ENCODE results near the gene RBM20. TPM values are rescaled to one million over a fixed set of nuclear protein-coding genes. Genes with fewer than 3 reads are reported as not detected.
"Not testable (repeated sequence)": the region's sequence is repeated elsewhere in the genome, so short reads cannot be mapped to it uniquely, and the experiment has no call there.

The RBM20 gene
- total and polyA plus RNA-seq, 2 of the 13 experiments (the other 11 are each of a cell fraction or from before 2014, with no cell fraction given) = 0.02 to 0.22 TPM

- TF ChIP-seq ZSCAN30 (CRISPR knock-in tag; IDR thresholded peaks at IDR 0.05) (no peak), ZNF281 (CRISPR knock-in tag; IDR thresholded peaks at IDR 0.05; ENCODE audit: borderline replicate concordance) (no peak)
- TF ChIP-seq, protein P1, sequence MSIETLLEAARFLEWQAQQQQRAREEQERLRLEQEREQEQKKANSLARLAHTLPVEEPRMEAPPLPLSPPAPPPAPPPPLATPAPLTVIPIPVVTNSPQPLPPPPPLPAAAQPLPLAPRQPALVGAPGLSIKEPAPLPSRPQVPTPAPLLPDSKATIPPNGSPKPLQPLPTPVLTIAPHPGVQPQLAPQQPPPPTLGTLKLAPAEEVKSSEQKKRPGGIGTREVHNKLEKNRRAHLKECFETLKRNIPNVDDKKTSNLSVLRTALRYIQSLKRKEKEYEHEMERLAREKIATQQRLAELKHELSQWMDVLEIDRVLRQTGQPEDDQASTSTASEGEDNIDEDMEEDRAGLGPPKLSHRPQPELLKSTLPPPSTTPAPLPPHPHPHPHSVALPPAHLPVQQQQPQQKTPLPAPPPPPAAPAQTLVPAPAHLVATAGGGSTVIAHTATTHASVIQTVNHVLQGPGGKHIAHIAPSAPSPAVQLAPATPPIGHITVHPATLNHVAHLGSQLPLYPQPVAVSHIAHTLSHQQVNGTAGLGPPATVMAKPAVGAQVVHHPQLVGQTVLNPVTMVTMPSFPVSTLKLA (IDR thresholded peaks at IDR 0.05) = no peak
Observed at GRCh38 chr10:110609605-110610004, 34.5 kb upstream of the RBM20 start (continued).

DNA sequence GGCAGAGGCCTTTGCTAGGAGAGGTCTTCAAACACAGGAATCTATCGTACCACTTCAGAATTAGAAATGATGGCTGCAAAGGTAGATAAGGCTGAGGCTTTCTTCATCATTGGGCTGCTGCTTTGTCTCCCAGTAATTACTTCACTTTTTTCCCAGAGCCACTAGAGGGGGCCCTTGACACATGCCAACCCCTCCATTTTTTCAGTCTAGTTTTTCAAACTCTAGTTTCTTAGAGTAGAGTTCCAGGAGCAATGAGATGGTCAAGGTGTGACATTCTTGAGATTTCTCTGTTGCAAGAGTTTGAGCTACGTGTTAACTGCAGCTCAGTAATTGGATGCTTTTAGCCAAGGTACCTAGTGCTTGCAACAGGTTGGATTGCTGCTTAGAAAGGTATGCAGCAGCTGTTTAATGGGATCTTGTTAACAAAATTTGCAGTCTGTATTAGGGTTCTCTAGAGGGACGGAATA is 33.8 kb upstream of the RBM20 start:
- ATAC-seq (peak; percentile 79), FAIRE-seq (peak; percentile 67), DNase-seq (ENCODE audit: low spot score) (peak; percentile 44)
- no peak overlapping the region for H2AFZ ChIP-seq (ENCODE audit: low read length)
- H3K27ac ChIP-seq (ENCODE audit: extremely low read length, insufficient read depth, low read length) = no peak overlapping the region
- H4K20me1 ChIP-seq (ENCODE audit: insufficient read depth, low read length) = no peaks in the 10 kb centered on the region
- ChIA-PET CTCF (ENCODE audit: low intra/inter-chr PET ratio, low total read pairs) (interaction anchor here (0.9 to 2.7 kb wide), 4 partner anchors 62 to 283 kb away, joined by 3 to 10 read pairs (median 5); no protein-coding TSS in a partner anchor), POLR2A (no interaction called here)
- no TSS peak for BruUV-seq (replicated peaks)
- H3K27me3 ChIP-seq (ENCODE audit: control insufficient read depth in 1 of 2, insufficient read depth in 2 of 2, low read length in 2 of 2) = no peaks in the 10 kb centered on the region; a peak in 1 of 5 replicates
- in situ Hi-C loops (cut with HindIII; ENCODE audit: extremely low pct_ligation_motif_present, low pct_unique_long_range_greater_than_20kb) (loop anchor here (5.0 to 25.0 kb wide), 2 partner anchors 62 to 277 kb away; no protein-coding TSS in a partner anchor), intact Hi-C loops (cut with micrococcal nuclease; ENCODE audit: unreplicated experiment) (loop anchor here (1.0 to 5.0 kb wide), 3 partner anchors 62 to 1667 kb away; no protein-coding TSS in a partner anchor)
- WGBS (ENCODE audit: low lambda C conversion rate) = 0% methylated on average over 3 of the region's 3 CpGs
- H3K4me3 ChIP-seq (replicated peaks in 1 of 3; ENCODE audit: insufficient read depth in 1 of 3, low read depth in 2 of 3, low read length in 3 of 3) = no peak overlapping the region
- no peaks in the 10 kb centered on the region for H3K9me3 ChIP-seq (ENCODE audit: low read length)
- TF ChIP-seq STAG1 (CRISPR knock-in tag; IDR thresholded peaks at IDR 0.05) (peak; percentile 81), RAD21 (CRISPR knock-in tag; IDR thresholded peaks at IDR 0.05) (peak; percentile 72; the same call in 1 of the 2 replicates), ZNF746 (CRISPR knock-in tag; IDR thresholded peaks at IDR 0.05) (no peak), SMC3 (IDR thresholded peaks at IDR 0.05; ENCODE audit: low read length) (peak; percentile 68)
- TF ChIP-seq, protein P2, sequence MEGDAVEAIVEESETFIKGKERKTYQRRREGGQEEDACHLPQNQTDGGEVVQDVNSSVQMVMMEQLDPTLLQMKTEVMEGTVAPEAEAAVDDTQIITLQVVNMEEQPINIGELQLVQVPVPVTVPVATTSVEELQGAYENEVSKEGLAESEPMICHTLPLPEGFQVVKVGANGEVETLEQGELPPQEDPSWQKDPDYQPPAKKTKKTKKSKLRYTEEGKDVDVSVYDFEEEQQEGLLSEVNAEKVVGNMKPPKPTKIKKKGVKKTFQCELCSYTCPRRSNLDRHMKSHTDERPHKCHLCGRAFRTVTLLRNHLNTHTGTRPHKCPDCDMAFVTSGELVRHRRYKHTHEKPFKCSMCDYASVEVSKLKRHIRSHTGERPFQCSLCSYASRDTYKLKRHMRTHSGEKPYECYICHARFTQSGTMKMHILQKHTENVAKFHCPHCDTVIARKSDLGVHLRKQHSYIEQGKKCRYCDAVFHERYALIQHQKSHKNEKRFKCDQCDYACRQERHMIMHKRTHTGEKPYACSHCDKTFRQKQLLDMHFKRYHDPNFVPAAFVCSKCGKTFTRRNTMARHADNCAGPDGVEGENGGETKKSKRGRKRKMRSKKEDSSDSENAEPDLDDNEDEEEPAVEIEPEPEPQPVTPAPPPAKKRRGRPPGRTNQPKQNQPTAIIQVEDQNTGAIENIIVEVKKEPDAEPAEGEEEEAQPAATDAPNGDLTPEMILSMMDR (CRISPR knock-in tag; IDR thresholded peaks at IDR 0.05) = peak; percentile 79
- H3K4me1 ChIP-seq (ENCODE audit: insufficient read depth, low read length) = no peaks in the 10 kb centered on the region
- H3K9ac ChIP-seq (ENCODE audit: insufficient read depth, low read depth, low read length) = no peak overlapping the region
- H3K79me2 ChIP-seq (ENCODE audit: insufficient read depth, low read length) = no peaks in the 10 kb centered on the region
- H3K4me2 ChIP-seq (ENCODE audit: low read depth, low read length) = no peak overlapping the region
- no peaks in the 10 kb centered on the region; a peak in 1 of 5 replicates for H3K36me3 ChIP-seq (replicated peaks in 1 of 2; ENCODE audit: control insufficient read depth in 1 of 2, insufficient read depth in 2 of 2, low read length in 2 of 2)

DNA sequence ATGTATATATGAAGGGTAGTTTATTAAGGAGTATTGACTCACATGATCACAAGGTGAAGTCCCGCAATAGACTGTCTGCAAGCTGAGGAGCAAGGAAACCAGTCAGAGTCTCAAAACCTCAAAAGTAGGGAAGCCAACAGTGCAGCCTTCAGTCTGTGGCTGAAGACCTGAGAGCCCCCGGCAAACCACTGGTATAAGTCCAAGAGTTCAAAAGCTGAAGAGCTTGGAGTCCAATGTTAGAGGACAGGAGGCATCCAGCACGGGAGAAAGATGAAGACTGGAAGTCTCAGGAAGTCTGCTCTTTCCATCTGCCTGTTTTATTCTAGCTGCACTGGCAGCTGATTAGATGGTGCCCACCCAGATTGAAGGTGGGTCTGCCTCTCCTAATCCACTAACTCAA is 33.4 kb upstream of the RBM20 start:
- intact Hi-C loops (cut with micrococcal nuclease; ENCODE audit: unreplicated experiment) = loop anchor here (1.0 to 5.0 kb wide), 3 partner anchors 62 to 1667 kb away; no protein-coding TSS in a partner anchor
- POLR2A ChIA-PET; DNase-seq (ENCODE audit: low spot score); H4K20me1 ChIP-seq (ENCODE audit: insufficient read depth, low read length); H2AFZ ChIP-seq (ENCODE audit: low read length); H3K4me1 ChIP-seq (ENCODE audit: insufficient read depth, low read length); H3K9me3 ChIP-seq (ENCODE audit: low read length); H3K4me2 ChIP-seq (ENCODE audit: low read depth, low read length); BruUV-seq (replicated peaks); H3K79me2 ChIP-seq (ENCODE audit: insufficient read depth, low read length); H3K4me3 ChIP-seq (replicated peaks in 1 of 3; ENCODE audit: insufficient read depth in 1 of 3, low read depth in 2 of 3, low read length in 3 of 3); H3K9ac ChIP-seq (ENCODE audit: insufficient read depth, low read depth, low read length); H3K27me3 ChIP-seq (ENCODE audit: control insufficient read depth in 1 of 2, insufficient read depth in 2 of 2, low read length in 2 of 2); FAIRE-seq; H3K36me3 ChIP-seq (replicated peaks in 1 of 2; ENCODE audit: control insufficient read depth in 1 of 2, insufficient read depth in 2 of 2, low read length in 2 of 2); ATAC-seq; H3K27ac ChIP-seq (ENCODE audit: extremely low read length, insufficient read depth, low read length): not testable (repeated sequence)
- WGBS (ENCODE audit: low lambda C conversion rate) = 18% methylated on average over 3 of the region's 3 CpGs
- in situ Hi-C loops (cut with HindIII; ENCODE audit: extremely low pct_ligation_motif_present, low pct_unique_long_range_greater_than_20kb) = loop anchor here (5.0 to 25.0 kb wide), 2 partner anchors 62 to 277 kb away; no protein-coding TSS in a partner anchor
- CTCF ChIA-PET (ENCODE audit: low intra/inter-chr PET ratio, low total read pairs) = interaction anchor here (0.9 to 2.7 kb wide), 4 partner anchors 62 to 283 kb away, joined by 3 to 10 read pairs (median 5); no protein-coding TSS in a partner anchor
